Astrocyte of the spinal cord (primary cell): ENCODE measurements around the gene TNIP2.

ENCODE experiments used
- DNase-seq: peaks from one replicate; pipeline ENCODE4 v3.0.0; 2011; ENCODE audit warnings: low read depth, low spot score
- H3K4me3 ChIP-seq: 2 replicates; pipeline ENCODE4 v1.5.1; 2011; ENCODE audit warnings: low read depth, mild to moderate bottlenecking, low read length, moderate library complexity
- CTCF ChIP-seq: IDR thresholded peaks from 2 replicates; pipeline ENCODE4 v1.5.1; 2012; ENCODE audit warnings: low read depth, mild to moderate bottlenecking, low read length, inconsistent platforms
- in situ Hi-C: cut with HindIII; loops from 2 replicates; pipeline ENCODE4 v1.10.0; 2017; ENCODE audit warnings: low sequenced_read_pairs

Gene TNIP2, protein sequence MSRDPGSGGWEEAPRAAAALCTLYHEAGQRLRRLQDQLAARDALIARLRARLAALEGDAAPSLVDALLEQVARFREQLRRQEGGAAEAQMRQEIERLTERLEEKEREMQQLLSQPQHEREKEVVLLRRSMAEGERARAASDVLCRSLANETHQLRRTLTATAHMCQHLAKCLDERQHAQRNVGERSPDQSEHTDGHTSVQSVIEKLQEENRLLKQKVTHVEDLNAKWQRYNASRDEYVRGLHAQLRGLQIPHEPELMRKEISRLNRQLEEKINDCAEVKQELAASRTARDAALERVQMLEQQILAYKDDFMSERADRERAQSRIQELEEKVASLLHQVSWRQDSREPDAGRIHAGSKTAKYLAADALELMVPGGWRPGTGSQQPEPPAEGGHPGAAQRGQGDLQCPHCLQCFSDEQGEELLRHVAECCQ

DNA sequence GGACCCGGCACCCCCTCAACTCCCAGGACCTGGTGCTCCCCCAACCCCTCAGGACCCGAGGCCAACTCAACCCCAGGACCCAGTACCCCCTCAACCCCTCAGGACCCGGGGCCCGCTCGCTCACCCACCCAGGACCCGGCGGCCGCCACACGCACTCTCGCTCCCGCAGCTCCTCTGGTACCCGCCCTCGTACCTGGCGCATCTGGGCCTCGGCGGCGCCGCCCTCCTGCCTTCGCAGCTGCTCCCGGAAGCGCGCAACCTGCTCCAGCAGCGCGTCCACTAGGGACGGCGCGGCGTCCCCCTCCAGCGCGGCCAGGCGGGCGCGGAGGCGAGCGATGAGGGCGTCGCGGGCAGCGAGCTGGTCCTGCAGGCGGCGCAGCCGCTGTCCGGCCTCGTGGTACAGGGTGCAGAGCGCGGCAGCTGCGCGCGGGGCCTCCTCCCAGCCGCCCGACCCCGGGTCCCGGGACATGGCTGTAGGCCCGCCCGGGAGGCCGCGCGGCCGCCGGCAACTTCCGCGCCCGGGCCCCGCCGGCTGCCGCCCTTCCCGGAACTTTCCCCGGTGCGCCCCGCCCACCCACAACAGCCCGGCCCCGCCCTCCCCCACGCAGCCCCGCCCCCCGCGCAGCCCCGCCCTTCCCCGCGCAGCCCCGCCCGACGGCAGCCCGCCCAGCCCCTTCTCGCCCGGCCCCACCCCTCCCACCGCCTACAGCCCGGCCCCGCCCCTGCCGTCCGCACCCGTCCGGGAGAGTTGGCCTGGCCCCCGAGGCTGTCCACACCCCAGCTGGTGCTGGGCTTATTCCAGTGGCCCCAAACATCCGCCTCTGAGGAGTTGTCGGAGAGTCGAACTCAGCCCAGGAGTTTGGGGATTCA lies at the start of gene TNIP2:
TSS of gene TNIP2 (minus strand) at position 516 of the 870 bp plus-strand sequence. CDS start at position 469, 47 bp downstream.
- H3K4me3 ChIP-seq = peak within 1 kb of the TSS; percentile 83
- peak; percentile 67 for DNase-seq
- TF ChIP-seq CTCF = no peak
- in situ Hi-C loops = no loop called here

DNA sequence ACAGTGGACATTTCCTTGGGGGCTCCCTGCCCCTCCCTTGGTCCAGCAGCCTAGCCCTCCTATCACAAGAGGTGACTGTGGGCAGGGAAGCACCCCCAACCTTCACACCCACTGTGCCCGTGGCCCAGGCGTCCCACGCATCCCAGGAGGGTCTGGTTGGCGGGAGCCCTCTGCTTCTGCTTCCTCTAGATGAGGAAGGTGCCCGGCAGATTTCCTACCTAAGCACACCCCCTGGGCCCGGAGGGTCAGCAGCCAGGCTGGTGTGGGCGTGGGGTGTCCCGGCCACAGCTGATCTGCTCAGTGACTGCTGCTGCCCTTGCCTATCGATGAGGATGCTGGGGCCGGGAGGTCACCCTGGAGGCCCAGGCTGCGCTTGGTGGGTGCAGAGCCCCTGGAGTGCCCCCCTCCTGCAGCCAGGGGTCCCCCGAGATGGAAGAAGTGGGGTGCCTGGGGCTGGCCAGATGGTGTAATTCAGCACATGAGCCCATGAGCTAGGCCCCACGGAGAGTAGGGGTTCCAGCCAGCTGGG lies 48.9 kb upstream of the TNIP2 start:
- in situ Hi-C loops = no loop called here
- no peak for TF ChIP-seq CTCF
- DNase-seq = no peak
- H3K4me3 ChIP-seq = no peak overlapping the region

DNA sequence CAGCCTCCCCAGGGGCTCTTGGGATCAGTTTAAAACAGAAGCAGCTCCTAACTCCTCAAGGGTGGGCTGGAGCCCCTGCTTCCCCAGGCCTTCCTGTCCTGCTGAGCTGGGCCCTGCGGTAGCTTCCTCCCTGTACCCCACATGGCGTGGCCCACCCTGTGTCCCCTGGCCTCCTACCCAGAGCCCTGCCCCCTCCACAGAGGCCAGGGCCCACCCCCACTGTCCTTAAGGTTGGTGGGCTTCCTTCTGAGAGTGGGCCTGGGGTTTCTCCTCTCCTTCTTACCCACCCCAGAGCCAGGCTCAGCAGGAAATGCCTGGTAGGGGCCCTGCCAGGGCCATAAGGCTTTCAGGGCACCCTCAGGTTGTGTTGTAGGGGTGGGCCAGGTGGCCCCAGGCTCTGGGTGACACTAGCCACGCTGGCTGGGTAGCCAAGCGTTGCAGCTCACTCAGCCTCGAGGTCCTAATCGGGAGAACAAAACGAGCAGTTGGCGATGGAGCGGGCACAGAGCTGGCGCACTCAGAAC lies 48.4 kb upstream of the TNIP2 start:
- TF ChIP-seq CTCF = no peak
- DNase-seq = no peak
- in situ Hi-C loops = no loop called here
- no peak overlapping the region for H3K4me3 ChIP-seq

DNA sequence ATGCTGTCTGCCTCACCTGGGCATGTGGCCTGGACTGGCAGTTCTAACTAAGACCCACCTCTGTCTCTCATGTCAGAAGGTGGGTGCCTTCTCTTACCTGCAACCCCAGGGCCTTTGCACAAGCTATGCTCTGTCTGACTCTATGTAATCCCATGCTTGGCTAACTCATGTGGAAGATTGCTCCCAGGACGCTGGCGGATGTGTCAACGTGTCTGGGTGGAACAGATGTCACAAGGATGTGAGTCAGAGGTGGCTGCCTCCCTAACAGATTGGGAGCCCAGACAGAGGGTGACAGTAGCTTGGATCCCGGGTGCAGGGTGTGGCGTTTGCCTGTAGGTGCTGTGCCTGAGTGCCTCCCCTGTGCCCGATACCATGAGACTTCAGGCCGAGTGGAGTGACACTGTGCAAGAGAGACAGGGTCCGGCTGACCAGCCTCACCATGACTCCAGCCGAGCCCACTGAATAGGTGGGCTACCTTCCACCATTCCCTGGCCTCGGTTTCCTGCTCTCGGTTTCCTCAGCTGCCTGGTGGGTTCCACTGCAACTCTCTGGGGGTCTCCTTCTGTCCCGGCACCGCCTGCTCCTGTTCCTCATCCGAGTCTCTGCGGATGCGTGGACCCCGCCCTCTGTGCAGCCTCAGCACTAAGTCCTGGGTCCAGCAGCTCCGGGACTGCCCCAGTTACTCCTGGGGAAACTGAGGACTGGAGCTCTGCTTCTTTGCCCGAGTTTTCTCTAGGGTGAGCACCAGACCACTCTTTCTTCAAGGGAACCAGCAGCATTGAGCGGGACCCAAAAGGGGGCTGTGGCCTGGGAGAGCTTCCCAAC lies 47.7 kb upstream of the TNIP2 start:
- no peak for DNase-seq
- no peak overlapping the region for H3K4me3 ChIP-seq
- no peak for TF ChIP-seq CTCF
- in situ Hi-C loops = no loop called here

GRCh38 chr4:2802618-2803531 lies 46.7 kb upstream of the TNIP2 start:
- no peak for TF ChIP-seq CTCF
- no peak overlapping the region for H3K4me3 ChIP-seq
- in situ Hi-C loops = no loop called here
- DNase-seq = no peak
